ENCODE measurements around the gene CASP10. TPM values are rescaled to one million over a fixed set of nuclear protein-coding genes. Genes with fewer than 3 reads are reported as not detected.

Gene CASP10
- total and polyA plus RNA-seq, 2 of the 13 experiments (the other 11 are each of a cell fraction or from before 2014, with no cell fraction given): 22.2 to 23.8 TPM

- TF ChIP-seq MTF1 (CRISPR knock-in tag; IDR thresholded peaks at IDR 0.05): no peak
- TF ChIP-seq GMEB1 (CRISPR knock-in tag; IDR thresholded peaks at IDR 0.05; ENCODE audit: borderline replicate concordance): peak; percentile 71; the same call in 1 of the 2 replicates
- peak; percentile 92 for TF ChIP-seq MXI1 (IDR thresholded peaks at IDR 0.05; ENCODE audit: borderline replicate concordance, low read depth, low read length)
- peak; percentile 74; the same call in 1 of the 2 replicates for TF ChIP-seq DZIP1 (CRISPR knock-in tag; IDR thresholded peaks at IDR 0.05)
- no peak for TF ChIP-seq ZNF672 (CRISPR knock-in tag; IDR thresholded peaks at IDR 0.05)
- peak; percentile 10; the same call in 1 of the 2 replicates for TF ChIP-seq ZNF816 (CRISPR knock-in tag; IDR thresholded peaks at IDR 0.05; ENCODE audit: borderline replicate concordance)
- no peak for TF ChIP-seq ZC3H13 (CRISPR knock-in tag; IDR thresholded peaks at IDR 0.05)
- TF ChIP-seq, protein P1, sequence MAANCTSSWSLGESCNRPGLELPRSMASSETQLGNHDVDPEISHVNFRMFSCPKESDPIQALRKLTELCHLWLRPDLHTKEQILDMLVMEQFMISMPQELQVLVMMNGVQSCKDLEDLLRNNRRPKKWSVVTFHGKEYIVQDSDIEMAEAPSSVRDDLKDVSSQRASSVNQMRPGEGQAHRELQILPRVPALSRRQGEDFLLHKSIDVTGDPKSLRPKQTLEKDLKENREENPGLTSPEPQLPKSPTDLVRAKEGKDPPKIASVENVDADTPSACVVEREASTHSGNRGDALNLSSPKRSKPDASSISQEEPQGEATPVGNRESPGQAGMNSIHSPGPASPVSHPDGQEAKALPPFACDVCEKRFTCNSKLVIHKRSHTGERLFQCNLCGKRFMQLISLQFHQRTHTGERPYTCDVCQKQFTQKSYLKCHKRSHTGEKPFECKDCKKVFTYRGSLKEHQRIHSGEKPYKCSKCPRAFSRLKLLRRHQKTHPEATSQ (CRISPR knock-in tag; IDR thresholded peaks at IDR 0.05; ENCODE audit: borderline replicate concordance): peak; percentile 90; the same call in 1 of the 2 replicates
- TF ChIP-seq ZSCAN21 (CRISPR knock-in tag; IDR thresholded peaks at IDR 0.05; ENCODE audit: borderline replicate concordance): peak; percentile 29; the same call in 1 of the 2 replicates
- TF ChIP-seq NR2F2 (IDR thresholded peaks at IDR 0.05; ENCODE audit: borderline replicate concordance, low read depth): no peak
- TF ChIP-seq, protein P2, sequence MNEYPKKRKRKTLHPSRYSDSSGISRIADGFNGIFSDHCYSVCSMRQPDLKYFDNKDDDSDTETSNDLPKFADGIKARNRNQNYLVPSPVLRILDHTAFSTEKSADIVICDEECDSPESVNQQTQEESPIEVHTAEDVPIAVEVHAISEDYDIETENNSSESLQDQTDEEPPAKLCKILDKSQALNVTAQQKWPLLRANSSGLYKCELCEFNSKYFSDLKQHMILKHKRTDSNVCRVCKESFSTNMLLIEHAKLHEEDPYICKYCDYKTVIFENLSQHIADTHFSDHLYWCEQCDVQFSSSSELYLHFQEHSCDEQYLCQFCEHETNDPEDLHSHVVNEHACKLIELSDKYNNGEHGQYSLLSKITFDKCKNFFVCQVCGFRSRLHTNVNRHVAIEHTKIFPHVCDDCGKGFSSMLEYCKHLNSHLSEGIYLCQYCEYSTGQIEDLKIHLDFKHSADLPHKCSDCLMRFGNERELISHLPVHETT (CRISPR knock-in tag; conservative IDR thresholded peaks at IDR 0.05): no peak; the same call in 1 of the 2 replicates
- TF ChIP-seq ZNF782 (CRISPR knock-in tag; IDR thresholded peaks at IDR 0.05; ENCODE audit: borderline replicate concordance): no peak
- peak; percentile 82; the same call in 1 of the 2 replicates for TF ChIP-seq FOXK1 (CRISPR knock-in tag; IDR thresholded peaks at IDR 0.05; ENCODE audit: borderline replicate concordance, low read depth)
- TF ChIP-seq ZNF720 (CRISPR knock-in tag; IDR thresholded peaks at IDR 0.05): no peak
- TF ChIP-seq KMT2A (CRISPR knock-in tag; IDR thresholded peaks at IDR 0.05): peak; percentile 85; the same call in 1 of the 2 replicates
- TF ChIP-seq ZNF850 (CRISPR knock-in tag; conservative IDR thresholded peaks at IDR 0.05): no peak
- TF ChIP-seq PBX2 (CRISPR knock-in tag; IDR thresholded peaks at IDR 0.05): no peak
- no peak for TF ChIP-seq ZNF780A (CRISPR knock-in tag; IDR thresholded peaks at IDR 0.05)
- peak; percentile 97 for TF ChIP-seq ELF4 (CRISPR knock-in tag; IDR thresholded peaks at IDR 0.05; ENCODE audit: borderline replicate concordance)
- no peak for TF ChIP-seq ZNF841 (CRISPR knock-in tag; IDR thresholded peaks at IDR 0.05; ENCODE audit: borderline replicate concordance)
- no peak for TF ChIP-seq ZNF160 (CRISPR knock-in tag; IDR thresholded peaks at IDR 0.05)
Measured at GRCh38 chr2:201231781-201232466, 49.0 kb downstream of the CASP10 start (continued).

All from HepG2 (cell line).